Peyer's patch (tissue), 4 donors: Measurements from ENCODE around the gene ADAR. TPM values are rescaled to one million over a fixed set of nuclear protein-coding genes. Genes with fewer than 3 reads are reported as not detected.
A peak's percentile ranks its signal among the peaks of the same experiment; 100 is the strongest.

Experiments used
- DNase-seq, 3 donors: peaks; one replicate each; pipeline ENCODE4 v3.0.0-alpha.2; 2017 to 2019
- H3K27ac ChIP-seq, 4 donors: fragments of 200-600 bp; sonication (generic); one replicate each; pipeline ENCODE4 v1.5.1; 2016 to 2019
- H3K27me3 ChIP-seq, 2 donors: fragments of 200-600 bp; sonication (generic); one replicate each; pipeline ENCODE4 v1.5.1; 2019
- H3K36me3 ChIP-seq, 3 donors: fragments of 200-600 bp; sonication (generic); one replicate each; pipeline ENCODE4 v1.5.1; 2016 to 2019
- H3K4me1 ChIP-seq, 4 donors: fragments of 200-600 bp; sonication (generic); one replicate each; pipeline ENCODE4 v1.5.1; 2016 to 2019
- H3K4me3 ChIP-seq, 4 donors: fragments of 200-600 bp; sonication (generic); 1 replicate in 3 of 4; 2 replicates in 1 of 4; pipeline ENCODE4 v1.5.1; 2016 to 2019; ENCODE audit warnings: mild to moderate bottlenecking in 1 of 4
- H3K9me3 ChIP-seq, 4 donors: fragments of 200-600 bp; sonication (generic); one replicate each; pipeline ENCODE4 v1.5.1; 2016 to 2019; ENCODE audit warnings: mild to moderate bottlenecking in 1 of 4
- POLR2A ChIP-seq, 2 donors: fragments of 450-650 bp; IDR thresholded peaks; one replicate each; pipeline ENCODE4 v1.5.1; 2017; ENCODE audit warnings: antibody characterized with exemption in 2 of 2, mild to moderate bottlenecking in 2 of 2, moderate library complexity in 2 of 2
- total RNA-seq, 4 donors: library from RNA; depleted of rRNA; stranded (reverse); fragments of >200 nt; gene quantifications; one replicate each; pipeline ENCODE4 v1.1.0, GENCODE V29; 2016
- TF ChIP-seq, protein P1 (sequence below), 6 experiments: fragments of 450-650 bp in 4 of 6; fragments of 200-600 bp in 2 of 6; sonication (generic) in 1 of 6; IDR thresholded peaks; one replicate each; pipeline ENCODE4 v1.5.1; 2017 to 2019; ENCODE audit warnings: antibody characterized with exemption in 6 of 6, mild to moderate bottlenecking in 3 of 6, moderate library complexity in 1 of 6

The ADAR gene
- total RNA-seq, 4 donors from 2014 or later, result 134 to 205 (median 170) TPM

DNA sequence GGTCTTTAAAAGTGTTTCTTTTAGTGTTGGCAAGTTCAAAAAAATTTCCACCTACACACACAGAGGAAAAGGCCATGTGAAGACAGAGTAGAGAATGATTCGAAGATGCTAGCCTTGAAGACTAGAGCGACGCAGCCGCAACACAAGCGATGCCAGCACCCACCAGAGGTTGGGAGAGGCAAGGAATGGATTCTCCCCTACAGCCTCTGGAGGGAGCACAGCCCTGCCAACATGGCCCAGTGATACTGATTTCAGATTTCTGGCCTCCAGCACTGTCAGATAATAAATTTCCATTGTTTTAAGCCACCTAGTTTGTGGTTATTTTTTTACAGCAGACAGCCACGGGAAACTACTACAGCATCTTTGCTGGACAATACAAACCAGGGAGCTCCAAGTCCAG is 6.9 kb upstream of the ADAR start:
- Histone ChIP-seq H3K4me1 (no peaks in the 10 kb centered on the region), H3K36me3 (no peaks in the 10 kb centered on the region), H3K27me3 (no peaks in the 10 kb centered on the region), H3K27ac (no peak overlapping the region), H3K9me3 (no peaks in the 10 kb centered on the region), H3K4me3 (no peak overlapping the region)
- DNase-seq, result no peak
- TF ChIP-seq POLR2A (IDR thresholded peaks at IDR 0.05), result no peak

DNA sequence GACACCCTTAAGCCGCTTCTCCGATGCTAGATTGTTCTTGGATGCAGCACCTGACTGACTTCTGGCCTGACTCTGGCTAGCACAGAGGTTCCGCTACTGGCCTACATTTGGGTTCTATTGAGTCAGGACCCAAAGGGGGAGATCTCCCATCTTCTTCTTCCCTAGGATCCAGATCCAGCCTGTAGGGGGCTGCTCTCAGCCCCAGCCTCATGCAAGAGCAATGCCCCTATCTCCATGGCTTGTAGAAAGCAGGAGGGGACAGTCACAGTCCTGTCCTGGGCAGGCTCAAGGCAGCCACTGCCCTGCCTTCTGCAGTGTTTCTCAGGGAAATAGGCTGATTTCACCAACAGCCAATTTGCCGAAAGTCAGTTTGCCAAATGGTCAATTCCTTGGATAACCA is 6.3 kb upstream of the ADAR start:
- Histone ChIP-seq H3K36me3 (no peaks in the 10 kb centered on the region), H3K9me3 (no peaks in the 10 kb centered on the region), H3K4me1 (peaks cover 0 to 4% (median 2%) of the 10 kb centered on the region in 4 donors), H3K27ac (no peak overlapping the region), H3K27me3 (no peaks in the 10 kb centered on the region), H3K4me3 (no peak overlapping the region)
- DNase-seq, result no peak
- TF ChIP-seq, protein P1, sequence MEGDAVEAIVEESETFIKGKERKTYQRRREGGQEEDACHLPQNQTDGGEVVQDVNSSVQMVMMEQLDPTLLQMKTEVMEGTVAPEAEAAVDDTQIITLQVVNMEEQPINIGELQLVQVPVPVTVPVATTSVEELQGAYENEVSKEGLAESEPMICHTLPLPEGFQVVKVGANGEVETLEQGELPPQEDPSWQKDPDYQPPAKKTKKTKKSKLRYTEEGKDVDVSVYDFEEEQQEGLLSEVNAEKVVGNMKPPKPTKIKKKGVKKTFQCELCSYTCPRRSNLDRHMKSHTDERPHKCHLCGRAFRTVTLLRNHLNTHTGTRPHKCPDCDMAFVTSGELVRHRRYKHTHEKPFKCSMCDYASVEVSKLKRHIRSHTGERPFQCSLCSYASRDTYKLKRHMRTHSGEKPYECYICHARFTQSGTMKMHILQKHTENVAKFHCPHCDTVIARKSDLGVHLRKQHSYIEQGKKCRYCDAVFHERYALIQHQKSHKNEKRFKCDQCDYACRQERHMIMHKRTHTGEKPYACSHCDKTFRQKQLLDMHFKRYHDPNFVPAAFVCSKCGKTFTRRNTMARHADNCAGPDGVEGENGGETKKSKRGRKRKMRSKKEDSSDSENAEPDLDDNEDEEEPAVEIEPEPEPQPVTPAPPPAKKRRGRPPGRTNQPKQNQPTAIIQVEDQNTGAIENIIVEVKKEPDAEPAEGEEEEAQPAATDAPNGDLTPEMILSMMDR (IDR thresholded peaks at IDR 0.05), result no peak
- no peak for TF ChIP-seq POLR2A (IDR thresholded peaks at IDR 0.05)

DNA sequence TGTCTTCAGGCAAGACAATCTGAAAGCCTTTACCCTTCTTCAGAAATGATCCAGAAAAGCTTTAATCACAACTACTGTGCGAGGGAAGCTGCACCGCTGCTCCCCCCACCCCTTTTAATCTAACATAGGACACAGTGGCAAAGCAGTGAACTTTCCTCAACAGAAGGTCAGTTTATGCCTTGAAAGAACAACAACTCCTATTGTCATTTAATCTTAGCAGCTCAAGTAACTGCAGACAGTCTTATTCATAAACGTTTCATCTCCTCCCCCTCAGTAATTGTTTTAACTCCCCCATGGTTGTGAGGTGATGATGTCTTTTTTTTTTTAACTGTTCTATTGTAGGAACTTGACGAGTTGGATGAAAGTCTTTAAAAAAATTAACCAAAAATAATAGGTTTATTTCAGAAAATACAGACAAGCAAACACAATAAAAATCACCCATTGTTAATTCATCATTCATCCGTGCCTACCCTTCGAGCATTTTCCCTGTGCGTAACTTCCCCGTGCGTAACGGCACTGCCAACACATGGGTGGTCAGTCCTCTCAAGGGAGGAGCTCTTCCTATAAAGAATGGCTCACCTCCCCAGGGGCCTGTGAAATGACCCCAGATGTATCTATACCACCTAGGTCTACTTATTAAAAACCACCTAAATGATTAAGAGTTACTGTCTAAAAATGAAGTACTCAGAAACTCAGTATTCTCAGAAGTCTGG is 3.3 kb upstream of the ADAR start:
- DNase-seq, result no peak
- H3K27ac ChIP-seq, result no peak overlapping the region
- H3K4me3 ChIP-seq, result no peak overlapping the region
- no peak for TF ChIP-seq POLR2A (IDR thresholded peaks at IDR 0.05)
- TF ChIP-seq, protein P1 (IDR thresholded peaks at IDR 0.05), result no peak
- H3K9me3 ChIP-seq, result no peaks in the 10 kb centered on the region
- peaks cover 0 to 17% (median 8%) of the 10 kb centered on the region in 4 donors for H3K4me1 ChIP-seq
- H3K36me3 ChIP-seq, result no peaks in the 10 kb centered on the region
- no peaks in the 10 kb centered on the region for H3K27me3 ChIP-seq

DNA sequence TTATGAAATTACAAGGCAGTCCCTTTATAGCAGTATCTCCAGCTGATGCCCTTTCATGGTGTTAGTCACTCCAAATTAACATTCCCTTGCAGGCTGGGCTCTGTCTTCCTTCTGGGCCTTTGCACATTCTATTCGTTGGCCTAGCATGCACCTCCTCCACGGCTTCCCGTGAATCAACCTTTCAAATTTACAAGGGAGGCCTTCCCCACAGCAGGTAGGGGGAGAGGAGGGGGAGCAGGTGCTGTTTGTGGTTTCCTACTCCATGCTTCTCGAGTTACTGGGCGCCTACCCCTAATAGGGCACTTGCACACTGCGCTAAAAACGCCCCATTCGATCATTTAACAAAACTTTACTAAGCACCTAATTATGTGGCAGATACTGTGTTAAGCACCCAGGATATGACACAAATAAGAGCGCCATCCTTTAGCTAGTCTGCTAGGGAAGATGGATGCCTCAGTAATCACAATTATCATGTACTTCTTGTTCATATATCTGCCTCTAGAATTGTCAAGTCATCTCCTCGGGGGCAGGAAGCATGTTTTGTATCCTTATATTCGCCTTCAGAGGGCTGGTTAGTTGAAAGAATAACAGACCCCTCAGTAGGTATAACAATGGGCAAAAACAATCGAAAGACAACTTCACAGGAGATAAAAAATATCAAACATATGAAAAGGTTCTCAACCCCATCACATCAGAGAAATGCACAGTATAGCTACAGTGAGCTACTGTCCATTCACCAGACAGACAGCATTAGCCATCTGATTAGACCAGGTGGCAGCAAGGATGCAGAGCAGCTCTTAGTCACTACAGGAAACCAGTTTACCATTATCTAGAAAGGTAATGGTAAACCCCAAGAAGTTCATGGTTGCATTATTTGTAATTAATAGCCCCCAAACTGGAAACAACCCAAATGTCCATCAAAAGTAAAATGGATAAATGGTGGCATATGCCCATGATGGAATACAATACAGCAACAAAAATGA is 1.7 kb upstream of the ADAR start:
- peak overlapping the region; percentile 92 to 98 (median 96) for H3K27ac ChIP-seq
- no peaks in the 10 kb centered on the region for H3K9me3 ChIP-seq
- DNase-seq, result peak in 2 of 3 donors; percentile 48 to 56
- no peaks in the 10 kb centered on the region for H3K36me3 ChIP-seq
- no peaks in the 10 kb centered on the region for H3K27me3 ChIP-seq
- peaks cover 0 to 33% (median 9%) of the 10 kb centered on the region in 4 donors for H3K4me1 ChIP-seq
- peak overlapping the region in 2 of 4 donors; percentile 90 to 98 for H3K4me3 ChIP-seq
- TF ChIP-seq, protein P1 (IDR thresholded peaks at IDR 0.05), result no peak
- no peak for TF ChIP-seq POLR2A (IDR thresholded peaks at IDR 0.05)

DNA sequence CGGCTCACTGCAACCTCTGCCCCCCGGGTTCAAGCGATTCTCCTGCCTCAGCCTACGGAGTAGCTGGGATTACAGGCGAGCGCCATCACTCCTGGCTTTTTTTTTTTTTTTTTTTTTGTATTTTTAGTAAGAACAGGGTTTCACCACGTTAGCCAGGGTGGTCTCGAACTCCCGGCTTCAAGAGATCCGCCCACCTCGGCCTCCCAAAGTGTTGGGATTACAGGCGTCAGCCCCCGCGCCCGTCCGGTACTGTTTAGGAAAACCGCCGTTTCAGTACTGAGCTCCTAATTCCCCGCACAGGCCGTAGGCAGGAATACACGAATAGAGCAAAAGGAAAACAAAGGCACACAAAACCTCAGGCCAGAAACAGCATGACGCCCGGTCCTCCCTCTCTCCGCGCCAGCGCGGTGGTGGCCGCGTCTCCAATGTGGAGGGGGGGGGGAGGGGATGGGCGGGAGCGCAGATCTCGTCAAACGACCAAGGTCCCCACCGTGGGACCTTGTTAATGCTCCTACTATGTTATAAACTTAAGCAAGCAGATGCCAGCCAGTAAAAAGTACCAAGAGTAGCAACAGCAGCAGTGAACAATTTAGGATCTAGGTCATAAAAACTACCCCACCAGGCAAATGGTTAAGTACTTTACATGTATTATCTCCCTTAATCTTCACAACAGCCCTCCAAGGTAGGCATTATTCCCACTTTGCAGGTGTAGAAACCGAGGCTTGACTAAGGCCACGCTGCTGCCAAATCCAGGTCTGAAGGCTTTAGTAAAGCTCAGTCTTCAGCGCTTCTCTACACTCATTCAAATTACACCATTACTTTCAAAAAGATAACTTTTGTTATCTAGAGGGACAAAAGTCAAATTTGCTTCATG is 648 bp upstream of the ADAR start:
- Histone ChIP-seq H3K27me3 (no peaks in the 10 kb centered on the region), H3K9me3 (no peaks in the 10 kb centered on the region), H3K36me3 (no peaks in the 10 kb centered on the region), H3K4me1 (peaks cover 0 to 44% (median 9%) of the 10 kb centered on the region in 4 donors), H3K27ac (peak overlapping the region; percentile 92 to 98 (median 96)), H3K4me3 (peak overlapping the region; percentile 70 to 98 (median 88))
- TF ChIP-seq, protein P1 (IDR thresholded peaks at IDR 0.05), result no peak
- no peak for TF ChIP-seq POLR2A (IDR thresholded peaks at IDR 0.05)
- DNase-seq, result peak; percentile 35 to 64 (median 63)
